GM23338 (cell line): Measurements from ENCODE around the gene NEU4. TPM values are rescaled to one million over a fixed set of nuclear protein-coding genes. Genes with fewer than 3 reads are reported as not detected.

Experiments used
- ATAC-seq: fragments of 200-7000 bp; cut with Tn5 transposase; 3 replicates; pipeline ENCODE4 v1.9.1; 2020
- DNase-seq: peaks from one replicate; pipeline ENCODE4 v3.0.0-alpha.2; 2015; ENCODE audit warnings: low spot score
- H2AFZ ChIP-seq: fragments of 200-600 bp; sonication (generic); 2 replicates; pipeline ENCODE4 v1.8.0; 2016; ENCODE audit warnings: antibody characterized with exemption, mild to moderate bottlenecking, moderate library complexity
- H3F3A ChIP-seq: fragments of 200-600 bp; sonication (generic); replicated peaks from 2 replicates; pipeline ENCODE4 v1.8.0; 2017; ENCODE audit warnings: antibody characterized with exemption, mixed run types, low read depth
- H3K27ac ChIP-seq: fragments of 200-600 bp; sonication (generic); 2 replicates; pipeline ENCODE4 v1.6.1; 2016; ENCODE audit warnings: low read depth
- H3K27me3 ChIP-seq: fragments of 200-600 bp; sonication (generic); 2 replicates; pipeline ENCODE4 v1.8.0; 2016; ENCODE audit warnings: mild to moderate bottlenecking, mixed run types, moderate library complexity; ENCODE audit not compliant: insufficient read depth
- H3K36me3 ChIP-seq: fragments of 200-600 bp; sonication (generic); 2 replicates; pipeline ENCODE4 v1.8.0; 2016; ENCODE audit warnings: mild to moderate bottlenecking; ENCODE audit not compliant: insufficient read depth
- H3K4me1 ChIP-seq: fragments of 200-600 bp; sonication (generic); 2 replicates; pipeline ENCODE4 v1.8.0; 2016; ENCODE audit warnings: mild to moderate bottlenecking, moderate library complexity; ENCODE audit not compliant: insufficient read depth
- H3K4me2 ChIP-seq: fragments of 200-600 bp; sonication (generic); 2 replicates; pipeline ENCODE4 v1.7.1; 2017; ENCODE audit warnings: mixed run types
- H3K4me3 ChIP-seq: fragments of 200-600 bp; sonication (generic); 2 replicates; pipeline ENCODE4 v1.6.1; 2016; ENCODE audit warnings: mixed run types
- H3K79me2 ChIP-seq: fragments of 200-600 bp; sonication (generic); replicated peaks from 2 replicates; pipeline ENCODE4 v1.8.0; 2017; ENCODE audit warnings: mild to moderate bottlenecking; ENCODE audit not compliant: insufficient read depth
- H3K9me2 ChIP-seq: fragments of 200-600 bp; sonication (generic); 2 replicates; pipeline ENCODE4 v1.8.0; 2017; ENCODE audit not compliant: insufficient read depth
- H4K20me1 ChIP-seq: fragments of 200-600 bp; sonication (generic); replicated peaks from 2 replicates; pipeline ENCODE4 v1.8.0; 2017; ENCODE audit warnings: mild to moderate bottlenecking; ENCODE audit not compliant: insufficient read depth
- H3K27ac Mint-ChIP-seq: 2 replicates; pipeline ENCODE4 v1.8.0; 2020; ENCODE audit warnings: inconsistent platforms, mild to moderate bottlenecking, moderate library complexity, mixed read lengths
- H3K27me3 Mint-ChIP-seq: 3 replicates; pipeline ENCODE4 v1.8.0; 2022; ENCODE audit warnings: low read depth, mild to moderate bottlenecking, moderate library complexity, mixed read lengths, inconsistent platforms; ENCODE audit not compliant: insufficient read depth, poor library complexity
- H3K36me3 Mint-ChIP-seq: 3 replicates; pipeline ENCODE4 v1.8.0; 2021; ENCODE audit warnings: low read depth, mild to moderate bottlenecking, inconsistent platforms, moderate library complexity, mixed read lengths
- H3K4me1 Mint-ChIP-seq: 3 replicates; pipeline ENCODE4 v1.8.0; 2020; ENCODE audit warnings: mild to moderate bottlenecking, inconsistent platforms, mixed read lengths
- H3K4me3 Mint-ChIP-seq: 3 replicates; pipeline ENCODE4 v1.8.0; 2021; ENCODE audit warnings: moderate library complexity, mild to moderate bottlenecking, inconsistent platforms, mixed read lengths
- H3K9me3 Mint-ChIP-seq: 3 replicates; pipeline ENCODE4 v1.8.0; 2020; ENCODE audit warnings: moderate library complexity, mild to moderate bottlenecking, inconsistent platforms, mixed read lengths
- CREB1 ChIP-seq: fragments of 250-450 bp; sonication (Bioruptor Pico); IDR thresholded peaks from 2 replicates; pipeline ENCODE4 v1.5.0; 2020; ENCODE audit warnings: low read depth, mild to moderate bottlenecking, moderate library complexity
- ETS1 ChIP-seq: IDR thresholded peaks from 2 replicates; pipeline ENCODE4 v1.6.1; 2016; ENCODE audit warnings: antibody characterized with exemption
- EZH2 ChIP-seq: fragments of 200-600 bp; sonication (generic); IDR thresholded peaks from one replicate; pipeline ENCODE4 v1.8.0; 2017; ENCODE audit warnings: antibody characterized with exemption, mild to moderate bottlenecking, low read depth; ENCODE audit not compliant: unreplicated experiment
- EZH2phosphoT487 ChIP-seq: fragments of 200-600 bp; sonication (generic); IDR thresholded peaks from one replicate; pipeline ENCODE4 v1.8.1; 2018; ENCODE audit warnings: antibody characterized with exemption; ENCODE audit not compliant: unreplicated experiment
- JUNB ChIP-seq: IDR thresholded peaks from one replicate; pipeline ENCODE4 v1.6.1; 2016; ENCODE audit warnings: antibody characterized with exemption; ENCODE audit not compliant: unreplicated experiment
- NANOG ChIP-seq: IDR thresholded peaks from 2 replicates; pipeline ENCODE4 v1.6.1; 2016; ENCODE audit warnings: antibody characterized with exemption, borderline replicate concordance
- POLR2AphosphoS5 ChIP-seq: IDR thresholded peaks from 2 replicates; pipeline ENCODE4 v1.6.1; 2016; ENCODE audit warnings: antibody characterized with exemption, low read depth
- STAT1 ChIP-seq: IDR thresholded peaks from one replicate; pipeline ENCODE4 v1.6.1; 2016; ENCODE audit warnings: antibody characterized with exemption; ENCODE audit not compliant: unreplicated experiment
- ZNF114 ChIP-seq: fragments of 250-450 bp; sonication (Bioruptor Pico); IDR thresholded peaks from 2 replicates; pipeline ENCODE4 v1.5.0; 2020; ENCODE audit warnings: mild to moderate bottlenecking, moderate library complexity
- ZNF331 ChIP-seq: fragments of 250-450 bp; sonication (Bioruptor Pico); IDR thresholded peaks from 2 replicates; pipeline ENCODE4 v1.5.0; 2020; ENCODE audit warnings: low read depth, mild to moderate bottlenecking, moderate library complexity
- ZNF462 ChIP-seq: fragments of 250-450 bp; sonication (Bioruptor Pico); IDR thresholded peaks from 2 replicates; pipeline ENCODE4 v1.5.0; 2020; ENCODE audit warnings: mild to moderate bottlenecking, moderate library complexity
- polyA plus RNA-seq: library from polyadenylated mRNA; unstranded; fragments of >200 nt; fragmentation: Nextera tagmentation; extraction: Ambion mirVana; gene quantifications from 2 replicates; pipeline ENCODE4 v1.2.1, GENCODE V29; 2016
- total RNA-seq: library from RNA; depleted of rRNA; stranded (reverse); fragments of >200 nt; shearing (Covaris generic); gene quantifications from 2 replicates; pipeline ENCODE4 v1.2.3, GENCODE V29; 2014
- TF ChIP-seq, protein P1 (sequence below): IDR thresholded peaks from one replicate; pipeline ENCODE4 v1.6.1; 2018; ENCODE audit warnings: antibody characterized with exemption; ENCODE audit not compliant: unreplicated experiment
- TF ChIP-seq, protein P2 (sequence below), 2 experiments: fragments of 200-600 bp in 1 of 2; sonication (generic) in 1 of 2; conservative IDR thresholded peaks; 2 replicates each; pipeline versions ENCODE4 v1.5.1 to v1.6.1; 2016 to 2017; ENCODE audit warnings: antibody characterized with exemption in 2 of 2, low read depth in 2 of 2, mild to moderate bottlenecking in 2 of 2, moderate library complexity in 1 of 2

Gene NEU4
- total and polyA plus RNA-seq, 2 experiments from 2014 or later: 0.29 to 1.2 TPM

GRCh38 chr2:241842620-241843211 lies 33.7 kb downstream of the NEU4 start:
- TF ChIP-seq, protein P1, sequence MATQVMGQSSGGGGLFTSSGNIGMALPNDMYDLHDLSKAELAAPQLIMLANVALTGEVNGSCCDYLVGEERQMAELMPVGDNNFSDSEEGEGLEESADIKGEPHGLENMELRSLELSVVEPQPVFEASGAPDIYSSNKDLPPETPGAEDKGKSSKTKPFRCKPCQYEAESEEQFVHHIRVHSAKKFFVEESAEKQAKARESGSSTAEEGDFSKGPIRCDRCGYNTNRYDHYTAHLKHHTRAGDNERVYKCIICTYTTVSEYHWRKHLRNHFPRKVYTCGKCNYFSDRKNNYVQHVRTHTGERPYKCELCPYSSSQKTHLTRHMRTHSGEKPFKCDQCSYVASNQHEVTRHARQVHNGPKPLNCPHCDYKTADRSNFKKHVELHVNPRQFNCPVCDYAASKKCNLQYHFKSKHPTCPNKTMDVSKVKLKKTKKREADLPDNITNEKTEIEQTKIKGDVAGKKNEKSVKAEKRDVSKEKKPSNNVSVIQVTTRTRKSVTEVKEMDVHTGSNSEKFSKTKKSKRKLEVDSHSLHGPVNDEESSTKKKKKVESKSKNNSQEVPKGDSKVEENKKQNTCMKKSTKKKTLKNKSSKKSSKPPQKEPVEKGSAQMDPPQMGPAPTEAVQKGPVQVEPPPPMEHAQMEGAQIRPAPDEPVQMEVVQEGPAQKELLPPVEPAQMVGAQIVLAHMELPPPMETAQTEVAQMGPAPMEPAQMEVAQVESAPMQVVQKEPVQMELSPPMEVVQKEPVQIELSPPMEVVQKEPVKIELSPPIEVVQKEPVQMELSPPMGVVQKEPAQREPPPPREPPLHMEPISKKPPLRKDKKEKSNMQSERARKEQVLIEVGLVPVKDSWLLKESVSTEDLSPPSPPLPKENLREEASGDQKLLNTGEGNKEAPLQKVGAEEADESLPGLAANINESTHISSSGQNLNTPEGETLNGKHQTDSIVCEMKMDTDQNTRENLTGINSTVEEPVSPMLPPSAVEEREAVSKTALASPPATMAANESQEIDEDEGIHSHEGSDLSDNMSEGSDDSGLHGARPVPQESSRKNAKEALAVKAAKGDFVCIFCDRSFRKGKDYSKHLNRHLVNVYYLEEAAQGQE: no peak
- TF ChIP-seq ZNF331 (CRISPR knock-in tag) (no peak), ZNF114 (no peak), JUNB (no peak), NANOG (no peak), EZH2phosphoT487 (no peak), POLR2AphosphoS5 (no peak), CREB1 (CRISPR knock-in tag) (no peak), EZH2 (no peak), ETS1 (no peak), ZNF462 (no peak), STAT1 (no peak)
- TF ChIP-seq, protein P2, sequence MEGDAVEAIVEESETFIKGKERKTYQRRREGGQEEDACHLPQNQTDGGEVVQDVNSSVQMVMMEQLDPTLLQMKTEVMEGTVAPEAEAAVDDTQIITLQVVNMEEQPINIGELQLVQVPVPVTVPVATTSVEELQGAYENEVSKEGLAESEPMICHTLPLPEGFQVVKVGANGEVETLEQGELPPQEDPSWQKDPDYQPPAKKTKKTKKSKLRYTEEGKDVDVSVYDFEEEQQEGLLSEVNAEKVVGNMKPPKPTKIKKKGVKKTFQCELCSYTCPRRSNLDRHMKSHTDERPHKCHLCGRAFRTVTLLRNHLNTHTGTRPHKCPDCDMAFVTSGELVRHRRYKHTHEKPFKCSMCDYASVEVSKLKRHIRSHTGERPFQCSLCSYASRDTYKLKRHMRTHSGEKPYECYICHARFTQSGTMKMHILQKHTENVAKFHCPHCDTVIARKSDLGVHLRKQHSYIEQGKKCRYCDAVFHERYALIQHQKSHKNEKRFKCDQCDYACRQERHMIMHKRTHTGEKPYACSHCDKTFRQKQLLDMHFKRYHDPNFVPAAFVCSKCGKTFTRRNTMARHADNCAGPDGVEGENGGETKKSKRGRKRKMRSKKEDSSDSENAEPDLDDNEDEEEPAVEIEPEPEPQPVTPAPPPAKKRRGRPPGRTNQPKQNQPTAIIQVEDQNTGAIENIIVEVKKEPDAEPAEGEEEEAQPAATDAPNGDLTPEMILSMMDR (conservative IDR thresholded peaks at IDR 0.05; ENCODE audit: low read depth in 2 of 2): no peak
- H3K27ac Mint-ChIP-seq: no peak overlapping the region
- peak; percentile 33 for ATAC-seq

More at GRCh38 chr2:241842620-241843211, 33.7 kb downstream of the NEU4 start:
- Mint-ChIP-seq H3K4me3 (peak overlapping the region; percentile 57), H3K36me3 (no peaks in the 10 kb centered on the region), H3K27me3 (peaks cover 37% of the 10 kb centered on the region), H3K9me3 (no peaks in the 10 kb centered on the region), H3K4me1 (peaks cover 7% of the 10 kb centered on the region)
- Histone ChIP-seq H3K27me3 (peaks cover 22% of the 10 kb centered on the region), H3K4me1 (no peaks in the 10 kb centered on the region; the same call in 1 of the 2 replicates), H2AFZ (peak overlapping the region; percentile 95), H3K27ac (no peak overlapping the region), H3K36me3 (no peaks in the 10 kb centered on the region), H3K79me2 (no peaks in the 10 kb centered on the region), H3F3A (no peaks in the 10 kb centered on the region), H3K4me2 (peak overlapping the region; percentile 38; the same call in 1 of the 2 replicates), H3K4me3 (peak overlapping the region; percentile 34; the same call in 1 of the 2 replicates), H4K20me1 (no peaks in the 10 kb centered on the region), H3K9me2 (no peaks in the 10 kb centered on the region)
- DNase-seq: no peak
